ENCODE measurements around the gene MRGPRD.

MRGPRD gene

DNA sequence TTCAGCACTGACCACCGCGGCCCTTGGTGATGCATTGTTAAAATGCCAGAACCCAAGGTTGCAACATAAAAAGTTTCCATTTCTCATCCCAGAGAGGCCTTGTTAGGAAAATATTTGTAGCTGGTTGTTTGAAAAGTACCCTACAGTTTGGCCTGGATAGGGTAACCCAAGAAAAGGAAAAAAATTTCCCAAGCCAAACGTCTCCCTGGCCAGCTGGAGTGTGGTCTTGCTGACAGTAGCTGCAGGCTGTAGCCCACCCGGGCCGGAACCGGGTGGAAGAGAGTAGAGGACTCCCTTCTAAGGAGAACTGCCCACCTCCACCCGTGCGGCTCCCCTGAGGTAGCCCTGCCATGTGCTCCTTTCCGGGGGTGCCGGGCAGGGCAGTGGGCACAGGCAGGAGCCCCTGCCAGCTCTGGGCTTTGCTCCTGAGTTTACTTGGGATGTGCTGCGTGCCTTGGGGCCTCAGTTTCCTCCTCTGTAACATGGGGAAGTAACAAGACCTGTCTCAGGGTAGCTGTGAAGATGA is 38.6 kb downstream of the MRGPRD start:
- no peak for DNase-seq

DNA sequence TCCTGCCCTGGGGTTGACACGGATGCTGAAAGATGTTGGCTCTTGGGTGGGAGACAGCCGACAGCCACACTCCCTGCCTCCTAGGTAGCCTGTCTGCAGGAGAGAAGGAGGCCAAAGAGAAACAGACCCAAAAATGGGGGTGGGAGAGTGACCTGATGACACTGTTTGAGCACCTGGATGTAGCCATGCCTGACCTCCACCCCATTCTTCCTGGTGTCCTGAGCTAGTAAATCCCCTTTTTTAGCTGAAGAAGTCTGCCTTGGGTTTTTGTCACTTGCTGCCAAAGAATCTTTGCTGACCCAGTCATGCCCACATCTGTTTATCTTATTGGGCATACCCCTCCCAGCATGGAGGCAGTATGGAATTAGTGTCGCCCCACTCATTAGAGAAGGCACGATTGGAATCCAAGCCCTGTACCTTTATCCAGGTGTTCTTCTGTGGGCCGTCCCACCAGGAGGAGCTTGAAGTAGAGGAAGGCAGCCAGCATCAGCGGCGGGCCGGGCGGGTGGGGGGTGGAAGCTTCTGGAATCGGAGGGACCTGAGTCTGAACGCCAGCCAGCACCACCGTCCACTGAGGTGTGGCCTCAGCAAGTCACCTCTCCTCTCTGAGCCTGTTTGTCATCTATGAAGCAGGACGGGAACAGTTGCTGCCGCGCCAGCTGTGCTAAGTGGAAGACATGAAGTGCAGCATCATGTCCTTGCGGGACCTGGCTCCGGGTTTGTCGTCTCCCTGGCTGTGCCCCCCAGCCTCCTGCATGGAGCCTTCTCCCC is 39.3 kb downstream of the MRGPRD start:
- DNase-seq = no peak

DNA sequence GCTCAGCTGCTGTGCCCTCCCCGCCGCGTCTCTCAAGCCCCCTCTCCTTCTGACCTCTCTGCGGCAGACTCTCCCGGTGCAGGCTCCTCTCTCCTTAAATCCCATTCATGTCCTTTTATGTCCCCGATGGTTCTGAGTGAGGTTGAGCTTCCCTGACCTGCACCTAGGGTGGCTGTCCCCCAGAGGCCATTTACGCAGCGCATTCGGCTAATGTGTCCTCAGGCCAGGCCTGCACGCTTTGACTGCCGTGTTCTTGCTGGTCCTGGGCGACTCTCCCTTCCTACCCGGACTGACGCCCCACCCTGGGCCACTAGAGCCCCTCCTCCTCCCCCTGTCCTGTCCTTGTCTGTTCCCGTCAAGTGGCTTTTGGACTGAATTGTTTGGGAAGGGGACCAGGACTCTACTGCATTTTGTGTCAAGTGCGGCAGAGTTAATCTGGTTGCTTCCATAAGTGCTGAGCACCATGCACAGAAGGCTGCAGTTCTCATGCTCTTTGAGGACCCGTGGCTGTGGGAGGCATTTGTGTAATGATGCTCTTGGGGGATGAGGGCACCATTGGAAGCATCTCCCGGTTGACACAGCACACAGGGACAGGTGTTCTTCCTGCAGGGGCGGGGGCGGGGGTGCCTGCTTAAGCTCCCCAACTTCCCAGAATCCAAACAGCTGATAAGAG is 40.0 kb downstream of the MRGPRD start:
- no peak for DNase-seq

DNA sequence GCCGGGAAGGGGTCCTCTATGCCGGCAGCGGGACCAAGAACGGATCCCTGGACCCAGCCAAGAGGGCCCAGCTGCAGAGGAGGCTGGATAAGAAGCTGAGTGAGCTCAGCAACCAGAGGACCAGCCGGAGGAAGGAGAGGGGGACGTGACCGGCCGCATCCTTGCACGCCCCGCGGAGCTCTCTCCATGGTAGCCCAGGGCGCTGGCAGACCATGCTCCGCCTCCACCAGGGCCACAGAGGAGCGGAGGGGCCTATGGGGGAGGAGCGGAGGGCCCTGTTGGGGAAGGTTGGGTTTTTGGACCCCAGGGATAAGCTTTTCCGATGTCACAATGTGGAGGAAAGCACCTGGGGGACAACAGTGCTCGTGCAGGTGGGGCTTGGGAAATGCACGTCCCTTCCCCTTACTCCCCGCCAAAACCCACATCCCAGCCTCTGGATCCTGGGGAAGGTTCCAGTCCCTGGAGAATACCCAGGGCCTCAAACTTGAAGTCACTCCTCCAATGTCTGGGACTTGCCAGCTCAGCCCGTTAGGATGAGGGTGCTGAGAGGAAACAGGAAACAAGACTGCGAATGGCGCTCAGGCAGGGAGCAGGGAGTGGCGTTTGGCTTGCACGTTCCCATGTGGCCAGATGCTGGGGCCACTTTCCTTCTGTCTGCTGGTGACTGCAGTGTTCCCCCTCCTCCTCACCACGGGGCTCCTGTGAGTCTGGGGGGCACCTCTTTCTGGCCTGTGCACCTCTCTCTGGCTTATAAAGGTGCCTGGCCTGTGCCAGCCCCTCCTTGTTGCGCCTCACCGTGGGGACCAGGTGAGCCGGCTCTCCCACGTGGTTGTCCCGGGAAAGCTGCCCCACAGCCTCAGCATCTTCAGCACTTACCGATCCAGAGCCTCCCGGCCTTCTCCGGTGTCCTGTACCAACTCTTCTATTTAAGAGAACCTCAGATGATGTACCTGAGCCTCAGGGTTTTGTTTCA is 40.9 kb downstream of the MRGPRD start:
- DNase-seq = no peak

DNA sequence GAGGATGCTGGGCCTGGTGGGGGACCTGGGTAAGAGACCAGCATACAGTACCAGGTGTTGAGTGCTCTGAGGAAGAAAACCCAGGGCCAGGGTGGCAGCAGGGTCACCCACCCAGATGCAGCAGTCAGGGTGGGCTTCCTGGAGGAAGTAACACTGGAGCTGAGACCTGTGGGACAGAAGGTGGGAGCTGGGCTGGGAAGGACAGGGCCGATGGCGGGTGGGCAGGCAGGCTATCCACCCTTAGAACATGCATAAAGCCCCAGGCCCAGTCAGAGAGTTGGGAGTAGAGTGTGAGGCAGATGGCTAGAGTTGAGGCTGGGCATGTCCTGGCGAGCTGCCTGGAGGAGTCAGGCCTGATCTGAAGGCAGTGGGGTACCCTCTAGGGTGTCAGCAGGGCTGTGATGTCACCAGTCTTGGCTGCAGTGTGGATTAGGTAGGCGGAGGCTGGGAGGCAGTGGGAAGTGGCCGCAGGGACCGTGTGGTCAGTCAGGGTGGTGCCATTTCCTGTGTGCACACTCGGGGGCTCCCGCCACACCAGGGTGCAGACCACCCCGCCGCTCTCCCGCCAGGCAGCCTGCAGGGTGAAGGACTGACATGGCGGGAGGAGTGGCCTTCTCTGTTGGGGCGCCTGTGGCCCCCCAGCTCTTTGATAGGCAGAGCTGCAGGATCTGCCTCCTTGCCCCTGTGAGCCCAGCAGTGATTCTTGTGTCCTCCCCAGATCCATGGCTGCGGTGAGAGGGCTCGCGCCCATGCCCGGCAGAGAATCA is 41.8 kb downstream of the MRGPRD start:
- DNase-seq = no peak

DNA sequence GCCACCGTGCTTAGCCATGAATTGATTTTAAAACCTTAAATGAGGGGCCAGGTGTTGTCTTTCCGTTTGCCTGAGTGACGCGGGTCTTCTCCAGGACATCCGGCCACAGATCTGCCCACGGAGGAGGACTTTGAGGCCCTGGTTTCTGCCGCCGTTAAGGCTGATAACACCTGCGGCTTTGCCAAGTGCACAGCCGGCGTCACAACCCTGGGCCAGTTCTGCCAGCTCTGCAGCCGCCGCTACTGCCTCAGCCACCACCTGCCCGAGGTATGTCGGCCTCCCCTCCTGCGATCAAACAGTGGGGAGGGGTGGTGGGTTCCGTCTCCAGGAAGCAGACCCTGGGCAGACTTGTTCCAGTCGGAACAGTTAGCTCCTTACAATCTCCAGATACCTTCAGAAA is 42.7 kb downstream of the MRGPRD start:
- DNase-seq = no peak

DNA sequence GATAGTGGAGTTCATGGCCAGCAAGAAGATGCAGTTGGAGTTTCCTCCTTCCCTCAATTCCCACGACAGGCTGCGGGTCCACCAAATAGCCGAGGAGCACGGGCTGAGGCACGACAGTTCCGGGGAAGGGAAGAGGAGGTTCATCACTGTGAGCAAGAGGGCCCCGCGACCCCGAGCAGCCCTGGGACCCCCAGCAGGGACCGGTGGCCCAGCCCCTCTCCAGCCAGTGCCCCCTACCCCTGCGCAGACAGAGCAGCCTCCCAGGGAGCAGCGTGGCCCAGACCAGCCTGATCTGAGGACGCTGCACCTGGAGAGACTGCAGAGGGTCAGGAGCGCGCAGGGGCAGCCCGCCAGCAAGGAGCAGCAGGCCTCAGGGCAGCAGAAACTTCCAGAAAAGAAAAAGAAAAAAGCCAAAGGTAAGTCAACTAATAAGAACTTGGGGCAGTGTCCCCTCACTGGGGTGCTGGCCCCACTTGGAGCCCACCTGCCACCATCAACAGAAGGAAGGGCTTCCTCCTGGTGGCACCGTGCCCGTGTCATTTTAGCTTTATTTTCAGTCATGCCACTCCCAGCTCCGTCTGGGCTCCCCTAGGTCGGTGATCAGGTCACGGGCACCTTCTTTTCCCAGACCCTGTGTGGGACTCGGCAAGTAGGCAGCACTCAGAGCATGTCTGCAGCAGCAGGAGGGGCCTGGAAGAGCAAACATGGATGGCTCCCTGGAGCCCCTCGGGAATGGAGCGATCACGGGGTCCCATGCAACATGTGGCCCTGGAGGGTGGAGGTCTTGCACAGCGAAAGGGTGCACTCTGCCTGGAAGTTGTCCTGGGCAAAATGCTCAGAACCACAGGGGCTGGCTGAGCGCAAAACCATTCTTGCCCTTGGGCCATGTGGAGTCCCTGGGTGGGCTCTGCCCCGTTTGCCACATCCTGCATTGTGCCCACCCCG is 43.8 kb downstream of the MRGPRD start:
- DNase-seq = no peak

DNA sequence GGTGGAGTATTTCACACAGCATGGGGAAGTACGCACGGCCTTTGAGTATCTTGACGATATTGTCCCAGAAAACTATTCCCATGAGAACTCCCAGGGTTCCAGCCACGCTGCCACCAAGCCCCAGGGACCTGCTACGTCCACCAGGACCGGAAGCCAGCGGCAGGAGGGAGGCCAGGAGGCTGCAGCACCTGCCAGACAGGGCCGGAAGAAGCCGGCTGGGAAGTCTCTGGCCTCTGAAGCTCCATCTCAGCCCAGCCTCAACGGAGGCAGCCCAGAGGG is 44.5 kb downstream of the MRGPRD start:
- DNase-seq = no peak

DNA sequence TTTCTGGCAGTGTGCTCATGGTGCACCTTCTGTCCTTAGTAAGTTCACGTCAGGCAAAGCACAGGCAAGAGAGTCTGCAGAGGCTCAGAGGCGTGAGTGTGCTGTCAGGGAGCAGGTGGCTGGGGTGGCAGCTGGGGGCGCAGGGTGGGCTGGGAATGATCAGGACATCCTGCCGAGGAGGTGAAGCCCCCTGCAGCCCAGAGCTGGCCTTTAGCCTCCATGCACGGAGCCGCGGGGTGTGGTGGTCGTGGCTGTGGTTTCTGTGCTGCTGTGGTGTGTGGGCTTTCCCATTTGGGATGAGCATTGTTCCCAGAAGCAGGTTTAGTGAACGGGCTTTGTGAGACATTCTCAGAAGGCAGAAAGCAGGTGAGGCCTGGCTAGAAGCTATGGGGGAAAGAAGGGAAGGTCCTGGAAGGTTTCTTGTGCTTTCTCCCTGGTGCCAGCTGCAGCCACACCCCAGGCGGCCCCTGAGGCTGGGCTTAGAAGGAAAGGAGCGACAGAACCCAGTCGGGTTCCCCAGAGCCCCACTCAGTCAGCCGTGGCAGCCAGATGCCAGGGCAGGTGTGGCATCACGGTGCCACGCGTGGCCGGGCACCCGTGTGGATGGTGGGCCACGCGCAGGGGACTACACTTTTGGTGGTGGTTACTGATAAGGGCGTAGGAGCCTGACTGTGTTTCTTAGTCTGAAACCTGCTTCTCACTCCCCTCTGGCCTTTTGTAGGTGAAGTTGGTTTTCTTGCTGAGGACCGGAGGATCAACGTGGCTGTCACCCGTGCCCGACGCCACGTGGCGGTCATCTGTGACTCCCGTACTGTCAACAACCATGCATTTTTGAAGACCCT is 45.0 kb downstream of the MRGPRD start:
- no peak for DNase-seq

DNA sequence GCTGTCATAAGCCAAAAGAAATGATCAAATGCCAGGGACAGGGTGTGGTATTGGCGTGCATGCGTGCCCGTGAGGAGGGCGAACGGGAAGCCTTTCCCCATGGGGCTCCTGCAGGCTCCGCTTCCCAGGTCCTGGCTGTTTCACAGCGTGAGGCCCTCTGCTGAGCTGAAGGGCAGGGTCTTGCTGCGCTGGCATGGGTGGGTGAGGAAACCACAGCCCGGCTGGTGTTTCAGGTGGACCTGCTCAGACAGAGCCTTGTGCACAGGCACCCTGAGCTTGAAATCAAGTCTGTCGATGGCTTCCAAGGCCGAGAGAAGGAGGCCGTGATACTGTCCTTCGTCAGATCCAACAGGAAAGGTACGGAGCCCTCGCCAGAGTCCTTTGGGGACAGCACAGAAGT is 45.7 kb downstream of the MRGPRD start:
- DNase-seq = no peak

DNA sequence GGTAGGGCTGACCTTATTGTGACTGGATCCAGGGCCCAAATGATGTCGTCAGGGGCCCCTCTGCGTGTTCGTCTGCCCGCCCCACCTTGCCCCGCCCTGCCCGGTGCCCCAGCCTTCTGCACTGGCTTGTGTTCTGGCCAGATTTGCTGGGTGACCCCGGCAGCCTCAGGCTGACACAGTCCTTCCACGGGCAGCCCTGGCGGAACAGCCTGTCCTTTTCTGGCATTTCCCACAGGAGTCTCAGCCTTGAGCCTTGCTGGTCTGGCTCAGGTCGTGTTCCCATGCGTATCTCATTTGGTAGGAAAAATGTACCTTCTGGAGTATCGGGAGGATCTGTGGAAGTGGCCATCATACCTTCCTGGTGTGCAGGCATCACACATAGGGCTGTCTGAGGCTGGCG is 46.1 kb downstream of the MRGPRD start:
- no peak for DNase-seq

DNA sequence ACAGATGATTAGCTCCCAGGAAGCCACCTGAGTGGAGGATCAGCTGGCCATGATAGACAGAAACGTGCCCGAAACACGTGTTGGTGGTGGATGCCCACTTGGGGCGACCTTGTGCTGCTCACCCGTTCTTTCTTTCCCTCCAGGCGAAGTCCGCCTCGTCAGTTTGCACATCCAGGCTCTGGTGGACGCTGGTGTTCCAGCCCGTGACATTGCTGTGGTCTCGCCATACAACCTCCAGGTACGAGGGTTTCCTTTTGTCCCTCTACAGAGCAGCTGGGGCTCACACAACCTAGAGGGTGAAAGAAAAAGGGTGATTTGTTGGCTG is 46.5 kb downstream of the MRGPRD start:
- no peak for DNase-seq

DNA sequence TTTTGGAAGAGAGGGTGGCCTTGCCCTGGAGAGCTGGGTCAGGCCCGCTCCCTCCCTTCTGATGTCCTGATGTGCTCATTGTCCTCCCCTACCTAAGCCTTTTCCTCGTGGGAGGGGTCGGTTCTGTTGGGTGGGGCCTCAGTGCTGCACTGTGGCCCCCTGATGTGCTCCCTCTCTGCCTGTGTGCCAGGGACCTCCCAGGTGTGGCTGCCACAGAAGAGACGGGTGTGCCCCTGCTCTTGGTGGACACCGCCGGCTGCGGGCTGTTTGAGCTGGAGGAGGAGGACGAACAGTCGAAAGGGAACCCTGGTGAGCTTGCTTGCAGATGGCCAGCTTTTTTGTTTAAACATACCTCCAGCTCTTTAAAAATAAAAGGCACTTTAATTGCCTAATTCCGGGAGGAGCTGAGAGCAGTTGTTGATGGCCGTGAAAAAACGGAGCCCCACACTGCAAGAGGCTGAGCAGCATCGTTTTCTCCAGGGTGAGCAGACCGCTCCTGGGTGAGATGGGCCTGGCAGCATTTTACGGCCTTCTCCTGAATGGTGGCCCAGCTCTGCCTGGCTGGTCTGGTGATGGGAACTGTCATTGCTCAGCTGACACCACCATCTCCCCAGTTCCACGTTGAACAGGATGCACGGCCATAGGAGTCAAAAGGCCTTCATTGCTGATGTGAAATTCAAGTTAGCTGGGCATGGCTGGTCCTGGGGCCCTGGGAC is 47.0 kb downstream of the MRGPRD start:
- DNase-seq = no peak

DNA sequence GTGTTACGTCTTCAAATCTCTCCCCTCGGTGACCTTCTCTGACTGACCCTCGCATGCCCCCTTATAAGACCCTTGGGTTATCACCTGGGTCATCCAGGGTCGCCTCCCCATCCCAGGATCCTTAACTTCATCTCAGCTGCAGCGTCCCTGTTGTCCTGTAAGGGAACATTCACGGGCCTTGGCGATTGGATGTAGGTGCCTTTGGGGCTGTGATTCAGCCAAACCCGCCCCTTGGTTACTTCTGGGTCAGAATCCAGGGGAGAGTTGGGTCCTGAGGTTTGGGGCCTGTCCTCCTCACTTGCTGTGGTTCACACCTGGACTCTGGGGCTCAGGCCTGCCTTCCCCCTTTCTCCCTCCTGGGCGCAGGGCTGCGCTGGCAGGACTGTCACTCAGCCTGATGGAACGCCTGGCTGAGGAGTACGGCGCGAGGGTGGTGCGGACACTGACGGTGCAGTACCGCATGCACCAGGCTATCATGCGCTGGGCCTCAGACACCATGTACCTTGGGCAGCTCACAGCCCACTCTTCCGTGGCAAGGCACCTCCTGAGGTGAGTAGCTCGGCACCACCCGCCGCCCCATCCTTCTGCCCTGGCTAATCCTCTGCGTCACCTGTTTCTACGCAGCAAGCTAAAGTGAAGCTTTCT is 47.7 kb downstream of the MRGPRD start:
- no peak for DNase-seq

DNA sequence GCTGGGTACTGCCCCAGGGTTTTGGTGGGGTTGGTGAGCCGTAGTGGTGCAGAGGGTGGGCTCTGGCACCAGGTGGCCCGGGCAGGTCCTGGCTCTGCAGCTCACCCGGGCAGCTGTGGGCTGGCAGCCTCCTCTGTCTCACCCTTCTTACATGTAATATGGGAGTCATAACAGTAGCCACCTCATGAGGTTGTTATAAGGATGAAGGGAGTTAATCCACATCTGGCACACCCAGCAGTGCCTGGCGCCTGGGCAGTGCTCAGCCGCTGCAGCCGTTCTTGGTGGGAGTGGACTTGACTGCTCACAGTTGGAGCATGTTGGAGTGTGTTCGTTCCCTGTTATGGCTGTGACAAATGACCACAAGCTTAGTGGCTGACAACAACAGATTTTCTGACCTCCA is 48.4 kb downstream of the MRGPRD start:
- no peak for DNase-seq

DNA sequence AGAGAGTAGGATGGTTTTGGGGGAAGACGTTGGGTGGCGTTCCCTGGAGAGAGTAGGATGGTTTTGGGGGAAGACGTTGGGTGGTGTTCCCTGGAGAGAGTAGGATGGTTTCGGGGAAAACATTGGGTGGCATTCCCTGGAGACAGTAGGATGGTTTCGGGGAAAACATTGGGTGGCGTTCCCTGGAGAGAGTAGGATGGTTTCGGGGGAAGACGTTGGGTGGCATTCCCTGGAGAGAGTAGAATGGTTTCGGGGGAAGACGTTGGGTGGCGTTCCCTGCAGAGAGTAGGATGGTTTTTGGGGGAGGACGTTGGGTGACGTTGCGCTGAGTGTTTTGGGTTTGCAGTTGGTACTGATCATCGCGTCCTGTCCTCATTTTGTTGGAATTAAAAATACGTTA is 48.9 kb downstream of the MRGPRD start:
- DNase-seq = no peak

DNA sequence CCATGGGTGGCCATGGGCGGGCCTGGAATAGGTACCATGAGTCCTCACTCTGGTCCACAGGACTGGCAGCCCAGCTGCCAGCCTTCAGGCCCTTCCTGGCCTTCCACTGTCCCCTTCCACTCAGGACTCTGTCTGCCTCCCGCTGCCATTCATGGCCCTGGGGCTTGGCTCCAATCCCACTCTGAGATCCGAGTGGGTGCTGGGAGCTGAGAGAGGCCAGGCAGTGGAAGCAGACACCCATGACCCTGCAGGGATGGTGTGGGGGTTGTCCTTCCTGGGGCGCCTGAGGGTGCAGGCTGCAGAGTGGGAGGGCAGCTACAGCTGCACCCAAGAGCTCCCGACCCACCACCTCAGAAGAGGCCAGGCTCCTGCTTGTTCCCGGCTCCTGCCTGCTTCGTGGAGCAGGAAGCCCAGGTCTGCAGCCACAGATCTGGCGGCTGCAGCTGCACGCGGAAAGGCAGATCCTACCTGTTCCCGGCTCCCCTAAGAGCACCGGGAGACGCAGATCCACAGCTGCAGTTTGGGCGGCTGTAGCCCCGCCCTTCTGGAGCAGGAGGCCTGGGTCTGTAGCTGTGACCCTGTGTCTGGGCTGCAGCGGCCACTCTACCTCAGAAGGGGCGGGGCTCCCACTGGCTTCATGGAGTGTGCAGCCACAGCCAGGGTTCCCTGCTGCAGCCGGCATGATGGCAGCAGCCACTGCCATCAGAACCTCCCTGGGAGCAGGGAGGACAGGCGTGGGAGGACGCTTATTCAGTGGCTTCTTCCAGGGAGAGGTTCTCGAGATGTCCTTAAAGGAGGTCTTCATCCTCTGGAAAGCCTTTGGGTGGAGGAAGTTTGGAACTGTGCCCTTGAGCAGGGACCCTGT is 49.6 kb downstream of the MRGPRD start:
- DNase-seq = no peak

All from NK-92 treated with Interleukin-12 subunit alpha and Interleukin-12 subunit beta, amount 100 ng/mL, for 24 hours (cell line).